Measurements from ENCODE around the gene NRIP2. TPM values are rescaled to one million over a fixed set of nuclear protein-coding genes. Genes with fewer than 3 reads are reported as not detected.

Gene NRIP2
- total and polyA plus RNA-seq, 10 of the 15 experiments (the other 5 are each of a cell fraction or from before 2014, with no cell fraction given) = 0.04 to 0.83 (median 0.42) TPM; not detected in 7

GRCh38 chr12:2855546-2855945, 20.7 kb upstream of the NRIP2 start:
- H3K36me3 ChIP-seq (ENCODE audit: control insufficient read depth in 2 of 2, insufficient read depth in 2 of 2, low read length in 1 of 2) = peaks cover 11% of the 10 kb centered on the region in 2 experiments; a peak in 3 of 4 replicates
- no TSS peak for BruUV-seq (replicated peaks)
- ChIA-PET SMC1A (ENCODE audit: uncharacterized antibody, unreplicated experiment) (no interaction called here), POLR2A (no interaction called here), CTCF (interaction anchor here (3.0 kb wide), 1 partner anchor 89 kb away, joined by 24 read pairs; no protein-coding TSS in a partner anchor), RAD21 (ENCODE audit: unreplicated experiment) (no interaction called here)
- no peak overlapping the region for H3K27ac ChIP-seq (ENCODE audit: control insufficient read depth, insufficient read depth)
- 96% methylated on average over 7 of the region's 7 CpGs for WGBS (ENCODE audit: insufficient coverage, insufficient replicate concordance, low lambda C conversion rate, missing lambda C conversion rate)
- H3K79me2 ChIP-seq (ENCODE audit: control insufficient read depth, insufficient read depth, low read length) = no peaks in the 10 kb centered on the region
- DNase-seq (ENCODE audit: low read depth, low spot score) = no peak
- no peaks in the 10 kb centered on the region for H3K27me3 ChIP-seq (replicated peaks in 1 of 2; ENCODE audit: control insufficient read depth in 2 of 2, insufficient read depth in 2 of 2, low read length in 1 of 2)
- in situ Hi-C loops (cut with MboI) (no loop called here), intact Hi-C loops (cut with micrococcal nuclease; ENCODE audit: unreplicated experiment) (no loop called here)
- no peak overlapping the region for H3K9ac ChIP-seq (ENCODE audit: control insufficient read depth, insufficient read depth, low read length)
- no peak overlapping the region for H3K4me2 ChIP-seq (ENCODE audit: control insufficient read depth, insufficient read depth)
- H3K4me3 ChIP-seq = no peak overlapping the region
- FAIRE-seq = no peak
- H3K9me3 ChIP-seq (replicated peaks; ENCODE audit: control insufficient read depth, insufficient read depth, low read length) = no peaks in the 10 kb centered on the region
- H2AFZ ChIP-seq (ENCODE audit: control insufficient read depth, low read depth, low read length) = no peak overlapping the region
- H3K4me1 ChIP-seq (ENCODE audit: control insufficient read depth, insufficient read depth, low read length) = no peaks in the 10 kb centered on the region
- no peak for ATAC-seq
- no peaks in the 10 kb centered on the region for H4K20me1 ChIP-seq (ENCODE audit: control insufficient read depth, insufficient read depth)
- TF ChIP-seq SPI1 (IDR thresholded peaks at IDR 0.05; ENCODE audit: borderline replicate concordance, insufficient read depth, low read depth, low read length) (no peak), ESRRA (IDR thresholded peaks at IDR 0.05; ENCODE audit: low read length) (no peak), USF1 (IDR thresholded peaks at IDR 0.05; ENCODE audit: borderline replicate concordance, extremely low read length, insufficient read depth, low read depth, low read length) (no peak), HSF1 (IDR thresholded peaks at IDR 0.05; ENCODE audit: low read depth, low read length) (no peak), SP1 (IDR thresholded peaks at IDR 0.05; ENCODE audit: low read depth, low read length) (no peak), STAT3 (IDR thresholded peaks at IDR 0.05; ENCODE audit: low read depth, low read length) (no peak), SUPT20H (IDR thresholded peaks at IDR 0.05; ENCODE audit: borderline replicate concordance, control insufficient read depth, low read depth, low read length) (no peak), FOXK2 (IDR thresholded peaks at IDR 0.05) (no peak), MTA2 (IDR thresholded peaks at IDR 0.05; ENCODE audit: low read depth) (no peak), EZH2 (IDR thresholded peaks at IDR 0.05; ENCODE audit: borderline replicate concordance, control insufficient read depth, low read depth, low read length) (no peak), IKZF2 (IDR thresholded peaks at IDR 0.05) (no peak), CEBPB (IDR thresholded peaks at IDR 0.05; ENCODE audit: borderline replicate concordance in 1 of 2, low read depth in 2 of 2, low read length in 2 of 2) (no peak), PKNOX1 (IDR thresholded peaks at IDR 0.05) (no peak), BCL11A (IDR thresholded peaks at IDR 0.05; ENCODE audit: low read depth, low read length) (no peak), ZNF592 (IDR thresholded peaks at IDR 0.05) (no peak), PAX5 (IDR thresholded peaks at IDR 0.05; ENCODE audit: borderline replicate concordance, low read depth, low read length) (no peak), RUNX3 (IDR thresholded peaks at IDR 0.05; ENCODE audit: low read length) (no peak)
